ENCODE results near the gene RTEL1. TPM values are rescaled to one million over a fixed set of nuclear protein-coding genes. Genes with fewer than 3 reads are reported as not detected.

Gene RTEL1
- total and polyA plus RNA-seq, 9 of the 15 experiments (the other 6 are each of a cell fraction or from before 2014, with no cell fraction given) = 0.36 to 61.0 (median 17.9) TPM

GRCh38 chr20:63628246-63628975 is 29.7 kb upstream of the RTEL1 start (continued):
- TF ChIP-seq ZBTB49 (CRISPR knock-in tag; IDR thresholded peaks at IDR 0.05; ENCODE audit: borderline replicate concordance) = no peak
- peak in 1 of 2 experiments; percentile 26; a peak in 1 of 4 replicates for TF ChIP-seq MCM7 (IDR thresholded peaks at IDR 0.05)
- TF ChIP-seq EP300 (IDR thresholded peaks at IDR 0.05; ENCODE audit: low read length) = peak; percentile 62
- TF ChIP-seq, protein P1, sequence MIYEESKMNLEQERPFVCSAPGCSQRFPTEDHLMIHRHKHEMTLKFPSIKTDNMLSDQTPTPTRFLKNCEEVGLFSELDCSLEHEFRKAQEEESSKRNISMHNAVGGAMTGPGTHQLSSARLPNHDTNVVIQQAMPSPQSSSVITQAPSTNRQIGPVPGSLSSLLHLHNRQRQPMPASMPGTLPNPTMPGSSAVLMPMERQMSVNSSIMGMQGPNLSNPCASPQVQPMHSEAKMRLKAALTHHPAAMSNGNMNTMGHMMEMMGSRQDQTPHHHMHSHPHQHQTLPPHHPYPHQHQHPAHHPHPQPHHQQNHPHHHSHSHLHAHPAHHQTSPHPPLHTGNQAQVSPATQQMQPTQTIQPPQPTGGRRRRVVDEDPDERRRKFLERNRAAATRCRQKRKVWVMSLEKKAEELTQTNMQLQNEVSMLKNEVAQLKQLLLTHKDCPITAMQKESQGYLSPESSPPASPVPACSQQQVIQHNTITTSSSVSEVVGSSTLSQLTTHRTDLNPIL (CRISPR knock-in tag; IDR thresholded peaks at IDR 0.05) = no peak
- TF ChIP-seq MNT (conservative IDR thresholded peaks at IDR 0.05) = peak; percentile 77 to 86
- TF ChIP-seq, protein P2, sequence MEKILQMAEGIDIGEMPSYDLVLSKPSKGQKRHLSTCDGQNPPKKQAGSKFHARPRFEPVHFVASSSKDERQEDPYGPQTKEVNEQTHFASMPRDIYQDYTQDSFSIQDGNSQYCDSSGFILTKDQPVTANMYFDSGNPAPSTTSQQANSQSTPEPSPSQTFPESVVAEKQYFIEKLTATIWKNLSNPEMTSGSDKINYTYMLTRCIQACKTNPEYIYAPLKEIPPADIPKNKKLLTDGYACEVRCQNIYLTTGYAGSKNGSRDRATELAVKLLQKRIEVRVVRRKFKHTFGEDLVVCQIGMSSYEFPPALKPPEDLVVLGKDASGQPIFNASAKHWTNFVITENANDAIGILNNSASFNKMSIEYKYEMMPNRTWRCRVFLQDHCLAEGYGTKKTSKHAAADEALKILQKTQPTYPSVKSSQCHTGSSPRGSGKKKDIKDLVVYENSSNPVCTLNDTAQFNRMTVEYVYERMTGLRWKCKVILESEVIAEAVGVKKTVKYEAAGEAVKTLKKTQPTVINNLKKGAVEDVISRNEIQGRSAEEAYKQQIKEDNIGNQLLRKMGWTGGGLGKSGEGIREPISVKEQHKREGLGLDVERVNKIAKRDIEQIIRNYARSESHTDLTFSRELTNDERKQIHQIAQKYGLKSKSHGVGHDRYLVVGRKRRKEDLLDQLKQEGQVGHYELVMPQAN (IDR thresholded peaks at IDR 0.05; ENCODE audit: borderline replicate concordance) = peak; percentile 88
- TF ChIP-seq MCM5 (IDR thresholded peaks at IDR 0.05; ENCODE audit: low read depth) = no peak
- 0 out of 4 replicates have a peak, but pooled peaks of 1 of the 2 experiments have one; percentile 19 for TF ChIP-seq MLLT1 (IDR thresholded peaks at IDR 0.05)
- TF ChIP-seq CHD2 (IDR thresholded peaks at IDR 0.05; ENCODE audit: low read depth, low read length) = no peak
- no peak; the same call in 1 of the 2 replicates for TF ChIP-seq ARID4B (CRISPR knock-in tag; IDR thresholded peaks at IDR 0.05)
- 0 out of 2 replicates have a peak, but pooled peaks have one; percentile 21 for TF ChIP-seq DNMT1 (IDR thresholded peaks at IDR 0.05)
- 0 out of 2 replicates have a peak, but pooled peaks have one; percentile 53 for TF ChIP-seq ZNF589 (CRISPR knock-in tag; IDR thresholded peaks at IDR 0.05; ENCODE audit: low read depth)
- TF ChIP-seq TARDBP (IDR thresholded peaks at IDR 0.05) = peak; percentile 88
